HL-60 (cell line): ENCODE data around the gene NIN.

Experiments
- DNase-seq, 2 experiments: peaks; one replicate each; pipeline ENCODE4 v3.0.0-alpha.2; 2010 to 2020; ENCODE audit warnings: low read depth in 1 of 2, low spot score in 1 of 2
- H3K27ac ChIP-seq: fragments of 250-450 bp; sonication (Bioruptor Pico); replicated peaks from 2 replicates; pipeline ENCODE4 v1.5.1; 2020; ENCODE audit warnings: mild to moderate bottlenecking, moderate library complexity
- H3K27me3 ChIP-seq: fragments of 250-450 bp; sonication (Bioruptor Pico); 2 replicates; pipeline ENCODE4 v1.5.1; 2021; ENCODE audit warnings: mild to moderate bottlenecking, moderate library complexity; ENCODE audit not compliant: insufficient read depth, poor library complexity, severe bottlenecking
- H3K4me3 ChIP-seq: replicated peaks from 2 replicates; pipeline ENCODE4 v1.5.1; 2011; ENCODE audit warnings: mild to moderate bottlenecking, control low read depth, low read length; ENCODE audit not compliant: insufficient read depth
- CTCF ChIP-seq: IDR thresholded peaks from one replicate; pipeline ENCODE4 v1.5.1; 2011; ENCODE audit warnings: low read length, control low read depth, inconsistent platforms; ENCODE audit not compliant: insufficient read depth
- GABPA ChIP-seq: IDR thresholded peaks from 2 replicates; pipeline ENCODE4 v1.6.1; 2012; ENCODE audit warnings: low read depth
- POLR2AphosphoS5 ChIP-seq: IDR thresholded peaks from 2 replicates; pipeline ENCODE4 v1.6.1; 2012; ENCODE audit warnings: low read depth
- REST ChIP-seq: IDR thresholded peaks from 2 replicates; pipeline ENCODE4 v1.6.1; 2012; ENCODE audit warnings: low read depth; ENCODE audit not compliant: insufficient replicate concordance
- SPI1 ChIP-seq: IDR thresholded peaks from 2 replicates; pipeline ENCODE4 v1.6.1; 2012; ENCODE audit warnings: low read depth, mild to moderate bottlenecking, borderline replicate concordance

Gene NIN

DNA sequence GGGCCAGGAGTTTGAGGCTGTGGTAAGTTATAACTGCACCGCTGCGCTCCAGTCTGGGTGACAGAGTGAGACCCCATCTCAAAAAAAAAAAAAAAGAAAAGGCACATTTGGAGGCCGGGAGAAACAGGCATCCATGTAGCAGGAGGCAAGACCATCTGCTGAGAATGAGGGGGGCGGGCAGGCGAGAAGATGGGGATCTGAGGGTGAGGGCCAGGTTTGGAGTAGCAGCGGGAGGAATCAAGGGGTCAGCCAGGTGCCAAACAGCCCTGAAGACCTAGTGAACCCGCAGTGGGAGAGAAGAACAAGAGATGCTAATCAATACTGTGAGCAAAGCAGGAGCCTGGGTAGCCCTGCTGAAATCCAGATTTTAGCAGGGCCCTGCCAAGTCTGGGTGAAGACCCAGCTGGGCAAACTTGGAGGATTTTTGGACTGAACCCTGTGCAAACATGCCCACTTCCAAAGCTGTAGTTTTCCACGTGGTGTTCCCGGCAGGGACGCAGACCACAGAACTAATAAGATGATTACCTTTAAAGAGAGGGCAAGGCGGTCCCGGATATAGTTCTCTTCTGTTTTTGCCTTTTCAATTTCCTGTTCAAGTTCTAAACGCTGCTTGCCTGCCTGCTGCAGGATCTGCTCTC is 61.0 kb downstream of the NIN start:
- TF ChIP-seq CTCF, result no peak
- TF ChIP-seq REST, result no peak
- no peak for TF ChIP-seq SPI1
- TF ChIP-seq GABPA, result no peak
- TF ChIP-seq POLR2AphosphoS5, result no peak
- no peak for DNase-seq
- H3K27ac ChIP-seq, result no peak overlapping the region
- H3K4me3 ChIP-seq, result no peak overlapping the region
- H3K27me3 ChIP-seq, result no peaks in the 10 kb centered on the region

- TF ChIP-seq SPI1 (no peak), POLR2AphosphoS5 (no peak), REST (no peak), GABPA (no peak), CTCF (no peak)
- Histone ChIP-seq H3K27ac (no peak overlapping the region), H3K4me3 (no peak overlapping the region), H3K27me3 (no peaks in the 10 kb centered on the region)
- DNase-seq, result no peak
These were observed 62.3 kb downstream of the NIN start for GRCh38 chr14:50768680-50769079.

GRCh38 chr14:50766338-50766886 is 64.5 kb downstream of the NIN start:
- no peak overlapping the region for H3K4me3 ChIP-seq
- no peak for DNase-seq
- no peaks in the 10 kb centered on the region for H3K27me3 ChIP-seq
- H3K27ac ChIP-seq, result no peak overlapping the region
- TF ChIP-seq CTCF, result no peak
- TF ChIP-seq REST, result no peak
- TF ChIP-seq SPI1, result no peak
